NCI-H82 treated with DMSO at 0.1 percent for 48 hours (cell line): Measurements from ENCODE around the gene ARFGAP3.
"Not testable (repeated sequence)": the region's sequence is repeated elsewhere in the genome, so short reads cannot be mapped to it uniquely, and the experiment has no call there.

Source experiments
- DNase-seq: peaks from one replicate; lab custom pipeline; 2025; ENCODE audit not compliant: unreplicated experiment; lab: John Stamatoyannopoulos, UW

The ARFGAP3 gene

DNA sequence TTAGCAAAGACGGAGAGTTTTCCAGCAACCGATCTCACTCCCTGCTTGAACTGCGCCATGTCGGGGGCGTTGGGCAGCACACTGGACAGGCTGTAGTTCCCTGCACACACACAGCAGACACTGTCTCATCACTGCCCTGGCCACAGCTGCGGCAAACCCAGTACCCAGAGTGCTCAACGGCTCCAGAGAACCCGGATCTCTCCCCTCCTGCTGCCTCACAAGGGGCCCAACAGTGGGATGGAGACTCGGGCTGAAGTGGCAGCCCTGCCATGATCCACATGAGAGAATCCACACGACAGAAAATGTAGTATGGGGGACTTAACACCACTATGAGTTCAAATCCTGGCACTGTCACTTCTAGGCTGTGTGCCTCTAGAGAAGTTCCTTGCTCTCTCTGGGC lies 58.0 kb downstream of the ARFGAP3 start:
- no peak for DNase-seq

GRCh38 chr22:42797011-42797410 lies 60.1 kb downstream of the ARFGAP3 start:
- DNase-seq: no peak

GRCh38 chr22:42796081-42796480 lies 61.0 kb downstream of the ARFGAP3 start:
- no peak for DNase-seq

DNA sequence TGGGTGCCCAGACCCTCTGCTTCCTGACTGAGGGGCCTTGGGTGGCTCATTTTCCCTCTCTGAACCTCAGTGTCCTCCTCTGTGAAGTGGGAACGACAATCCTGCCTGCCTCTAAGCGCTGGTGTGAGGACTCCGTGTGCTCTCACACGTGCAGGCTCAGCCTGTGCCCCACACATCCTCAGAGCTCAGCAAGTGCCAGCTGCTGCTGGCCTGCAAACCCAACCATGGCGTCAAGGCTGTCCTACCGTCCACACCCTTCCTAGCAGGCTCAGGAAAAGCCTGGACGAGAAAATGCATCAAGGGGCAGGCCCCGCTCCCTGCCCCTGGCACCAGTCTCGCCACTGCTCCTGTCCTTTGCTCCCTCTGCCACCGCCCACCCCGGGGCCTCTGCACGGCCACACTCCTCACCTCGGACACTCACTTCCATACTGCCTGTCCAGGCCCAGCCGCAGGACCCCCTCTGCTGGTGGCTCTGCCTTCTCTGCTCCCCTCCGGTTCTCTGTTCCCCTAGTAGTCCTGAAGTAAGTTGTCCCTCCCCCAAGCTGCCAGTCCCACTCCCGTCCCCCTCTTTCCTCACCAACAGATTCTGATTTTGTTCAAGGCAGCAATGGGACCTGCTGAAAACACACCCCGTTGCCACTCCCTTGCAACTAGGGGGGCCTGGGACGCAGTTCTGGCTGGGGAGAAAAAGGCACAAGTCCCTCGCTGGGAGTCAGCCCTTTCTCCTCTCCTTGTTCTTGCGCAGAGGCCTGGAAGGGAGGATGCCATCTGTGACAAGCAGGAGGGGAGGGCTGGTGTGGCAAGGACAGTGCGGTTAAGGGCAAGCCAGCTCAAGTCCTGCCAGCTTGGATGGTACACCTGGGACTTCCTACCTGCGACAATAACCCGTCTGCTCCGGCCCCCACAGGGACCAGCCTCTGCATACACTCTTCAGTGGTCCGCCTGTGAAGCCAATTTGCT lies 62.2 kb downstream of the ARFGAP3 start:
- no peak for DNase-seq

DNA sequence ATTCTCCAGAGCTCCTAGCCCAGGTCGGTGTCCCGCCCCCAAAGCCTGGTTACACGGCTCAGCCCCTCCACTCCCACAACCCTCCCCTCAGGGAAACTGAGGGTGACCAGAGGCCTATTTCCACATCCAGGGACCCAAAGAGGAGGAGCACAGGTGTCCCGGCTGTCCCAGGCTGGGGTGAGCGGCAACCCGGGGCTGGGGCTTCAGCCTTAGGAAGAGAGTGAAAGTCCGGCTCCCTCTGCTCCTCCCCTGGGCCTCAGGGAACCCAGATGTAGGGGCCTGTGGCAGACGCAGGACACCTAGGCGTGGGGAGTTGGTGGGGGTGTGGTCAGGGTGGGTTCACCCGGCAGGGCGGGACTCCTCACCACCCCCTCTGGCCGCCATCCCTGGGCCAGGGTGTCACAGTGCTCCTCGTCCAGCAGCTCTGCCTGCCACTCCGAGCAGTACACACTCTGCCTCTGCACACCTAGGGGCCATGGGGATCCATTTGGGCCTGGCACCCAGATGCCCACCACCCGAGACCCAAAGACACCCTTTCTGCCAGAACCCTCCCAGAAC lies 63.1 kb downstream of the ARFGAP3 start:
- no peak for DNase-seq

DNA sequence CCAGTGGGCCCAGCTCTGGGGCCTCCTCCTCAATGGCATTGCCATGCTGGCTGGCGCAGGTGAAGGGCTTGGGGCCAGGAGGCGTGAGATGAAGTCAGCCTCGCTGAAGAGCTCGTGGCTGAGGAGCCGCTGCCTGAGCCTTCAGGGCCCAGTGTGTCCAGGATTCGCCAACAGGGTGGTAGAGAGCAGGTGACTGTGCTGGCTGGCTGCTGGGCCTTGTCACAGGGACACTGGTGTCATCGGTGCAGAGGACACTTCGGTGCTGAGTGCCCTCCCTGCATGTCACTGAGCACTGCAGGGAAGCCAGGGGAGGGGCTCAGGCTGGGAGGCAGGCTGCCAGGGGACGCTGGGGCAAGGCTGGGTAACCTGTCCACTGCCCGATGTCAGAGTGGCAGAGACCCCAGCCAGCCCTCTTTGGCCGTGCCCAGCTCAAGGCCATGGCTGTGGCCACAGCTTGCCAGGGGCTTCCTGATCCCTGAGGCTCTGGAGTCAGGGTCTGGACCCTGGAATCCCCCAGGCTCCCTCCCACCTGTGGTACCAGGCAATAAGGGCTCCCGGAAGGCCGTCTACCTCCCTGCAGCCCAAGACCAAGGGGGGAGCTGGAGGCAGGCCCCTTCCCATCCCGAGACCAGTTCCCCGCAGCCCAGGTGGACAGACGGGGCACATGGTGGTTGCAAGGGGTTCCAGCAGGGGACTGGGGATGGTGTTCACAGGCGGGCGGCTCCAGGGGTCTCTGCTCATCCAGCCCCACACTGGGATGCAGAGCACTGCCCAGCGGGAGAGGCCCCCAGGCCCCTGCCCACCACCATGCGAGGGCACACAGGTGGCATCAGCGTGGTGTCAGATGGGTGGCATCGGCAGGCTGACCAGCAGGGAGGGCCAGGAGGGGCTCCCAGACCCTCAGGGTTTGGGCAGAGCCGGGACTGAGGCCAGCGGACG lies 63.9 kb downstream of the ARFGAP3 start:
- DNase-seq: no peak

DNA sequence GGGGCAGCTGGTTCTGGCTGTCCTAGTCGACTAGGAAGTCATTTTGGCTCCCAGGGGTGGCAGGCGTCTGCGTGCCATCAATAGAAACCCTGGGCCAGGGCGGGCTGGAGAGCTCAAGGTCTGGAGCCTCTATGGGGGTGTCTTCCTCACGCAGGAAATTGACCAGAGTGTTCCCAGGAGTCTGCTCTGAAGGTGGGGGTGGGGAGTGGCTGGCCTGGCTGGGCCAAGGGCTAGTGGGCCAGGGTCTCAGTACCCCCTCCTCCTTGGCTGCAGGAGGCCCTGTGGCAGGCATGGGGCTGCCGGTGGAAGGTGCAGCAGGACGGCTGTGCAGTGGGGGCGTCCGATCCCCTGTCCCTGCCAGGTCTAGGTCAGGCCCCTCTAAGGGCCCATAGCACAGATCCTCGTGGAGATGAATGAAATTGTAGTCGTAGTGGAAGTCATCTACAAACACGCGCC lies 64.6 kb downstream of the ARFGAP3 start:
- no peak for DNase-seq

- DNase-seq: no peak
These were observed 65.2 kb downstream of the ARFGAP3 start for GRCh38 chr22:42791721-42792452.

DNA sequence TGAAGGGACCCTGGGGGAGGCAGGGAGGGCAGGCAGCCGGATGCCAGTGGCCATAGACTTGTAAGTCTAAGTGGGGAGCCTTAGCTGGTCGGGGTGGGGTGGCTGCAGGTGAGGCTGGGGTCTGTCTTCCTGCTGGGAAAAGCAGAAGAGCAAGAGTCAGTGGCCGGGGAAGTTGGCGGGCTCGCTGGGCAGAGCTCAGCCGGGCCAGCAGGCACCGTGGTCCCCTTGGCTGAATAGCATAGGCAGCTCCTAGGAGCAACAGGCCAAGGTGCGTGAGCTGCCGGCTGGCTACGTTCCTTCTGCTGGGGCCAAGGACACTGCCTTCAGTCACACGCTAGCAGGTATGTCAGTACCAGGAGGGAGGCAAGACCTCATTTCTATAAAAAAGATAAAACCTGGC lies 68.6 kb downstream of the ARFGAP3 start:
- no peak for DNase-seq

DNA sequence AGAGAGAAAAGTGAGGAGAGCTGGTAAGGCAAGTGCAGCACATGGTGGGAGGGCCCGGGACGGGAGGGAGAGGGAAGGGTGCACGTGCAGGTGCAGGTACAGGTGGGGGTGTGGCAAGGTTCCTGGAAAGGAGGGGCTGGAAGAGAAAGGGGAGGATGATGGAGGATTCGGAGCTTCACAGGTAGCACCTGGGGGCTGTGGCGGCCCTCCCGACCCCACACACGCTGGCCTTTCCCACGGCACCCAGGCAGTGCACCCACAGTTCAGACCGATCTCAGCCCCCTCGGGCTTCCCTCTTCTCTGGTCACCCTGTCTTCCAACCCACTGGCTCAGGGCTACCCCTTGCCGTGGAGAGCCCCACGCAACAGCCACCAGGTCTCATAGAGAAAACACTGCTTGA lies 69.1 kb downstream of the ARFGAP3 start:
- no peak for DNase-seq

GRCh38 chr22:42787357-42787736 lies 69.7 kb downstream of the ARFGAP3 start:
- no peak for DNase-seq

DNA sequence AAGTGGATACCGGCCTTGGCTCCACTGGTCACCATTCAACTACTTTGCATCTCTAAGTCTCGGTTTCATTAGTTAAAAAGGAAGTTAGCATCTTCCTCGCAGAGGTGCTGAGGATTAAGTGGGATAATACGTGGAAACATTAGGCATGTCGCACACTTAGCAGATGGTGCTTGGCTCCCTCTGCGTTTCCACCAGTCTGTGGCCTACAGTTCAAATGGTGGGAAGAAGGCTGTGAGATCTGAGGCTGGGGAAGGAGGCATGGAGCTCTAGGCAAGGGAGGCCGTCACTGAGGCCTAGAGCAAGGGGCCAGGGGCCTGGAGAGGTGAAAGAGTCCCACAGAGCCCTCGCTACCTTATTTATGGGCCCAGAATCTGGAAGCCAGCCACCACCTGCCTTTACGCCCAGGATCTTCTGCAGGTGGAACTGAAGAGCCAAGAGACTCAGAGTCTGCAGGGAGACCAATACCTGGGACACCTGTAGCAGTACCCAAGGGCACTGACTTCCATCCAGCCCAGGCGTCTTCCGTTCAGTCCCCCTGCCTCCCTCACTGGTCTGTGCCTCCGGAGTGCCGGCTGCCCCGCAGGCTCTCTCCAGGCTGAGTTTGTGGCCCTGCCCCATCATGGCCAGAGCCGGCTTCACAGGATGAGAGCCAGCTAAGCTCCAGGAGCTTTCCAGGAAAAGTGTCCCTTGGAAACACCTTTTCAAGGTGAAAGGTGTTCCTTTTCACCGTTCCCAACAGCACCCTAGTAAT lies 70.3 kb downstream of the ARFGAP3 start:
- peak; percentile 44 for DNase-seq

GRCh38 chr22:42785706-42786499 lies 71.2 kb downstream of the ARFGAP3 start:
- DNase-seq: no peak

DNA sequence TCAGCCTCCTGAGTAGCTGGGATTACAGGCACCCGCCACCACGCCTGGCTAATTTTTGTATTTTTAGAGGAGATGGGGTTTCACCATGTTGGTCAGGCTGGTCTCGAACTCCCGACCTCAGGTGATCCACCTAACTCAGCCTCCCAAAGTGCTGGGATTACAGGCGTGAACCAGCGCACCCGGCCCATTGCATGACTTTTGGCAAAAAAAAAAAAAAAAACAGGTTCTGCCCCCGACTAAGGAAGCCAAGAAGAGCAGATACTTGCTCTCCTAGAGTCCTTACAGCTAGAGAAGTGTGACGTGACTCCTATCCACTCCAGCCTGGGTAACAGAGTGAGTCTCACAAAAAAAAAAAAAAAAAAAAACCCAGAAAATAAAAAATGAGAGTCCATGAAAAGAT lies 74.8 kb downstream of the ARFGAP3 start:
- not testable (repeated sequence) for DNase-seq

DNA sequence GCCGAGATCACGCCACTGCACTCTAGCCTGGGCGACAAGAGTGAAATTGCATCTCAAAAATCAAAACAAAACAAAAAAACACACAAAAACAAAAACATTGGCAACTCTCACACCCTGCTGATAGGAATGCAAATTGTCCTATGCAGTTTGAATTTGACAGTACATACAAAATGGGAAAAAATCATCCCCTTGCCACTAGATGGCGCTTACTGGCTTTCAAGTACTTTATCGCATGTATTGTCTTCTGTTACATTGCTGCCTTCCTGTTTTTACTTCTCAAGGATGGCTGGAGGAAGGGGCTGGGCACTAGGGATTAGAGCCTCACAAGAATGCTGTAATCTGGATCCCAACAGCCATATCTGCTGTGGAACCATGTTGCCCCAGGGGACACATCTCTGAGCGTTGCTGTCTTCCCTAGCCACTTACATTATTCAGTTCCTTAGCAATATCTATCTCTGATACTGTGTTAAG lies 77.0 kb downstream of the ARFGAP3 start:
- peak; percentile 92 for DNase-seq

DNA sequence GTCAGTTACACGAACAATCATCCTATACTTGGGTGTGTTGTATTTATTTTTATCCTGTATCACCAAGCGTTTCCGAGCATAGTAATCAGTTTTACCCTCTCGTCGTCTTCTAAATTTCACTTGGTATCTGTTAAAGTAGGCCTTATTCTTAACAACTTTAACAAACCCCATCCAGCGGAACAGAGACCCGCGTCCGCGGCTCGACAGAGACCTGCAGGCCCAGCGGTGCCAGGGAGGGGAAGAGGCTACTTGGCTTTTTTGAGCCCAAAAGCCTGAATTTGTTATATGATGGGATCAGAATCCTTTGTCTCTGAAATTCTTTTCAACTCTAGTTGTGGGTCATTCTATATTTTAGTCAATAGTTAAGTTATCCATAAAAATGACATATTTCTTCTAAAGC lies 79.9 kb downstream of the ARFGAP3 start:
- no peak for DNase-seq

DNA sequence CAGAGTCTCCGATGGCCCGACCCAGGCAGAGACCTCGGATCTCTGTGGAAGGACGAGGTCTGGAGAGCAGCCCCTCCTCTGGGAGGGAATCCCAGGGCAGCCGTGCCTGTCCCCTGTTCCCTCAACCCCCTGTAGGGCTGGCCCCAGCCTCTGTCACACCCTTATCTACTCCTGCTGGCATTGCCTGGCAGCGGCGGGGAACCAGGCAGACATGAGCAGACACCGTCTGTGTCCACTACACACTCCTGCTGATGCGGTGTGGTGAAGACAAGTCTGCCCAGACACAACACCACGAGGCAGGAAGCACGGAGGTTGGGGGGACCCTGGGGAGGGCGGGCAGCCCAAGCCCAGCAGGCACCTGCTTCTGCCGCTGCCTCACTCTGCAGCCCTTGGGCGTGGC lies 83.9 kb downstream of the ARFGAP3 start:
- DNase-seq: no peak

- no peak for DNase-seq
These were observed 84.4 kb downstream of the ARFGAP3 start for GRCh38 chr22:42772647-42773046.
